Measurements from ENCODE around the gene MYO3B. TPM values are rescaled to one million over a fixed set of nuclear protein-coding genes. Genes with fewer than 3 reads are reported as not detected.

MYO3B gene
- total RNA-seq, 1 donor from 2014 or later, result not detected

GRCh38 chr2:170306293-170306873 is 128.4 kb downstream of the MYO3B start:
- H3K9me3 Mint-ChIP-seq, result no peaks in the 10 kb centered on the region
- DNase-seq (ENCODE audit: low read depth, low spot score), result no peak
- H3K27ac Mint-ChIP-seq (ENCODE audit: unreplicated experiment), result no peak overlapping the region
- no peaks in the 10 kb centered on the region for H3K36me3 Mint-ChIP-seq (ENCODE audit: low read depth)
- no peak overlapping the region for H3K4me3 Mint-ChIP-seq
- no peaks in the 10 kb centered on the region for H3K27me3 Mint-ChIP-seq (ENCODE audit: low read depth)
- TF ChIP-seq CTCF (conservative IDR thresholded peaks at IDR 0.05), result no peak
- peaks cover 25% of the 10 kb centered on the region for H3K4me1 Mint-ChIP-seq

- no peaks in the 10 kb centered on the region for H3K36me3 Mint-ChIP-seq (ENCODE audit: low read depth)
- peaks cover 32% of the 10 kb centered on the region for H3K4me1 Mint-ChIP-seq
- TF ChIP-seq CTCF (conservative IDR thresholded peaks at IDR 0.05), result no peak
- no peak overlapping the region for H3K27ac Mint-ChIP-seq (ENCODE audit: unreplicated experiment)
- H3K4me3 Mint-ChIP-seq, result no peak overlapping the region
- no peaks in the 10 kb centered on the region for H3K9me3 Mint-ChIP-seq
- no peaks in the 10 kb centered on the region for H3K27me3 Mint-ChIP-seq (ENCODE audit: low read depth)
- no peak for DNase-seq (ENCODE audit: low read depth, low spot score)
These were observed 129.1 kb downstream of the MYO3B start for GRCh38 chr2:170307052-170307451.

- no peak for TF ChIP-seq CTCF (conservative IDR thresholded peaks at IDR 0.05)
- no peaks in the 10 kb centered on the region for H3K9me3 Mint-ChIP-seq
- no peaks in the 10 kb centered on the region for H3K36me3 Mint-ChIP-seq (ENCODE audit: low read depth)
- DNase-seq (ENCODE audit: low read depth, low spot score), result no peak
- H3K27ac Mint-ChIP-seq (ENCODE audit: unreplicated experiment), result peak overlapping the region; percentile 70
- H3K27me3 Mint-ChIP-seq (ENCODE audit: low read depth), result no peaks in the 10 kb centered on the region
- H3K4me1 Mint-ChIP-seq, result peaks cover 39% of the 10 kb centered on the region
- no peak overlapping the region for H3K4me3 Mint-ChIP-seq
These were observed 129.8 kb downstream of the MYO3B start for GRCh38 chr2:170307555-170308351.

GRCh38 chr2:170310876-170311502 is 133.0 kb downstream of the MYO3B start:
- no peak for DNase-seq (ENCODE audit: low read depth, low spot score)
- H3K27ac Mint-ChIP-seq (ENCODE audit: unreplicated experiment), result no peak overlapping the region
- H3K4me1 Mint-ChIP-seq, result peaks cover 60% of the 10 kb centered on the region
- no peak overlapping the region for H3K4me3 Mint-ChIP-seq
- H3K36me3 Mint-ChIP-seq (ENCODE audit: low read depth), result no peaks in the 10 kb centered on the region
- H3K9me3 Mint-ChIP-seq, result no peaks in the 10 kb centered on the region
- no peaks in the 10 kb centered on the region for H3K27me3 Mint-ChIP-seq (ENCODE audit: low read depth)
- no peak for TF ChIP-seq CTCF (conservative IDR thresholded peaks at IDR 0.05)

- no peaks in the 10 kb centered on the region for H3K27me3 Mint-ChIP-seq (ENCODE audit: low read depth)
- H3K4me1 Mint-ChIP-seq, result peaks cover 47% of the 10 kb centered on the region
- DNase-seq (ENCODE audit: low read depth, low spot score), result peak; percentile 18
- peaks cover 4% of the 10 kb centered on the region for H3K36me3 Mint-ChIP-seq (ENCODE audit: low read depth)
- peak overlapping the region; percentile 8 for H3K27ac Mint-ChIP-seq (ENCODE audit: unreplicated experiment)
- TF ChIP-seq CTCF (conservative IDR thresholded peaks at IDR 0.05), result no peak
- H3K9me3 Mint-ChIP-seq, result peaks cover 2% of the 10 kb centered on the region
- H3K4me3 Mint-ChIP-seq, result peak overlapping the region; percentile 25
These were observed 135.5 kb downstream of the MYO3B start for GRCh38 chr2:170313347-170313991.

Data from neural crest cell (in vitro differentiated cells).